HFF-Myc (cell line): ENCODE measurements around the gene PRMT7.

Source experiments
- DNase-seq: peaks from one replicate; pipeline ENCODE4 v3.0.0-alpha.2; 2011; ENCODE audit warnings: low read depth; ENCODE audit errors: extremely low read depth
- H3K4me3 ChIP-seq: replicated peaks from 2 replicates; pipeline ENCODE4 v1.5.1; 2011; ENCODE audit warnings: low read depth, mild to moderate bottlenecking, control low read depth, low read length
- CTCF ChIP-seq: IDR thresholded peaks from 2 replicates; pipeline ENCODE4 v1.5.1; 2012; ENCODE audit warnings: mild to moderate bottlenecking, low read depth, low read length, control low read depth; ENCODE audit errors: missing control alignments

PRMT7 gene

GRCh38 chr16:68378436-68379415 is 67.9 kb downstream of the PRMT7 start:
- no peak for TF ChIP-seq CTCF
- no peak for DNase-seq
- H3K4me3 ChIP-seq = no peak overlapping the region

- DNase-seq = no peak
- no peak for TF ChIP-seq CTCF
- H3K4me3 ChIP-seq = no peak overlapping the region
Observed at GRCh38 chr16:68379472-68380347, 68.9 kb downstream of the PRMT7 start.

GRCh38 chr16:68380348-68380670 is 69.5 kb downstream of the PRMT7 start:
- DNase-seq = no peak
- TF ChIP-seq CTCF = no peak
- no peak overlapping the region for H3K4me3 ChIP-seq

- H3K4me3 ChIP-seq = no peak overlapping the region
- no peak for DNase-seq
- no peak for TF ChIP-seq CTCF
Observed at GRCh38 chr16:68380676-68381362, 70.0 kb downstream of the PRMT7 start.

- TF ChIP-seq CTCF = no peak
- H3K4me3 ChIP-seq = no peak overlapping the region
- DNase-seq = no peak
Observed at GRCh38 chr16:68381363-68381724, 70.5 kb downstream of the PRMT7 start.

- H3K4me3 ChIP-seq = no peak overlapping the region
- DNase-seq = no peak
- TF ChIP-seq CTCF = peak; percentile 15
Observed at GRCh38 chr16:68382296-68382718, 71.5 kb downstream of the PRMT7 start.
